HepG2 (cell line): Measurements from ENCODE around the gene WNK2. TPM values are rescaled to one million over a fixed set of nuclear protein-coding genes. Genes with fewer than 3 reads are reported as not detected.

ENCODE experiments used
- ATAC-seq: fragments of 200-7000 bp; cut with Tn5 transposase; 3 replicates; pipeline ENCODE4 v1.9.1; 2020; ENCODE audit warnings: mild to moderate bottlenecking, moderate library complexity
- BruUV-seq: library from RNA; stranded (reverse); fragments of 400-500 nt; replicated peaks from 2 replicates; lab custom pipeline; 2021; lab: Mats Ljungman, UMichigan
- CTCF ChIA-PET: fragments of 300-600 bp; formaldehyde crosslinking; extraction: SDS; loops from one replicate; lab custom pipeline; 2021; ENCODE audit warnings: low total read pairs, inconsistent platforms, low intra/inter-chr PET ratio; lab: Yijun Ruan, JAX
- POLR2A ChIA-PET: fragments of 350-600 bp; sonication (Branson Sonifier 250); formaldehyde crosslinking; loops from one replicate; lab custom pipeline; 2020; ENCODE audit warnings: antibody characterized with exemption, inconsistent platforms; lab: Yijun Ruan, JAX
- DNase-seq: peaks from one replicate; pipeline ENCODE4 v3.0.0-alpha.2; 2015; ENCODE audit warnings: low spot score
- FAIRE-seq: peaks from 3 replicates; lab custom pipeline; 2011; peaks lifted over from hg19 to GRCh38; lab: Jason Lieb, UNC
- H2AFZ ChIP-seq: one replicate; pipeline ENCODE4 v1.6.1; 2011; ENCODE audit warnings: low read length, inconsistent platforms
- H3K27ac ChIP-seq: fragments of 300-600 bp; 3 replicates; pipeline ENCODE4 v1.8.0; 2011; ENCODE audit warnings: mixed run types, mild to moderate bottlenecking, mixed read lengths, low read length, inconsistent platforms; ENCODE audit not compliant: insufficient read depth; ENCODE audit errors: extremely low read length
- H3K27me3 ChIP-seq, 2 experiments: fragments of 200-600 bp in 1 of 2; 2 replicates in 1 of 2; 3 replicates in 1 of 2; pipeline versions ENCODE4 v1.6.0 to v1.8.0; 2011; ENCODE audit warnings: low read length in 2 of 2, mild to moderate bottlenecking in 2 of 2, moderate library complexity in 2 of 2, inconsistent platforms in 1 of 2; ENCODE audit not compliant: insufficient read depth in 2 of 2, control insufficient read depth in 1 of 2
- H3K36me3 ChIP-seq, 2 experiments: fragments of 200-600 bp in 1 of 2; replicated peaks in 1 of 2; 2 replicates in 1 of 2; 3 replicates in 1 of 2; pipeline versions ENCODE4 v1.5.1 to v1.8.0; 2011; ENCODE audit warnings: low read length in 2 of 2, inconsistent platforms in 1 of 2; ENCODE audit not compliant: insufficient read depth in 2 of 2, control insufficient read depth in 1 of 2
- H3K4me1 ChIP-seq: 2 replicates; pipeline ENCODE4 v1.5.1; 2012; ENCODE audit warnings: low read length, inconsistent platforms; ENCODE audit not compliant: insufficient read depth
- H3K4me2 ChIP-seq: 2 replicates; pipeline ENCODE4 v1.6.0; 2011; ENCODE audit warnings: low read depth, low read length, inconsistent platforms
- H3K4me3 ChIP-seq, 3 experiments: fragments of 200-600 bp in 1 of 3; sonication (generic), shearing (Covaris generic) in 1 of 3; replicated peaks in 1 of 3; 2 replicates each; pipeline ENCODE4 v1.5.1; 2011 to 2016; ENCODE audit warnings: low read length in 3 of 3, inconsistent platforms in 2 of 3, low read depth in 2 of 3, mild to moderate bottlenecking in 2 of 3, control low read depth in 1 of 3, mixed read lengths in 1 of 3; ENCODE audit not compliant: insufficient read depth in 1 of 3
- H3K79me2 ChIP-seq: one replicate; pipeline ENCODE4 v1.6.1; 2011; ENCODE audit warnings: low read length, inconsistent platforms; ENCODE audit not compliant: insufficient read depth
- H3K9ac ChIP-seq: 2 replicates; pipeline ENCODE4 v1.6.0; 2011; ENCODE audit warnings: mild to moderate bottlenecking, low read depth, low read length, inconsistent platforms; ENCODE audit not compliant: insufficient read depth
- H3K9me3 ChIP-seq: 2 replicates; pipeline ENCODE4 v1.5.1; 2012; ENCODE audit warnings: mild to moderate bottlenecking, low read length
- H4K20me1 ChIP-seq: 2 replicates; pipeline ENCODE4 v1.6.0; 2011; ENCODE audit warnings: inconsistent platforms, mild to moderate bottlenecking, low read length, moderate library complexity; ENCODE audit not compliant: insufficient read depth
- CTCF ChIP-seq: sonication (generic); formaldehyde crosslinking; IDR thresholded peaks from 2 replicates; pipeline ENCODE4 v1.5.0; 2020; ENCODE audit warnings: mild to moderate bottlenecking, missing genetic modification reagents, moderate library complexity
- FOXO4 ChIP-seq: sonication (generic); formaldehyde crosslinking; conservative IDR thresholded peaks from 2 replicates; pipeline ENCODE4 v1.8.1; 2023; ENCODE audit warnings: missing genetic modification reagents
- KDM2A ChIP-seq: sonication (generic); formaldehyde crosslinking; IDR thresholded peaks from 2 replicates; pipeline ENCODE4 v1.4.0; 2020; ENCODE audit warnings: low read depth, missing genetic modification reagents, borderline replicate concordance
- MNT ChIP-seq: fragments of 450-650 bp; IDR thresholded peaks from 2 replicates; pipeline ENCODE4 v1.6.1; 2016
- MTA3 ChIP-seq: sonication (generic); formaldehyde crosslinking; IDR thresholded peaks from 2 replicates; pipeline ENCODE4 v1.4.0; 2020; ENCODE audit warnings: missing genetic modification reagents
- NPAS2 ChIP-seq: sonication (generic); formaldehyde crosslinking; IDR thresholded peaks from 2 replicates; pipeline ENCODE4 v1.8.0; 2022; ENCODE audit warnings: mild to moderate bottlenecking, missing genetic modification reagents, borderline replicate concordance
- NR2F6 ChIP-seq, 2 experiments: IDR thresholded peaks; 2 replicates each; pipeline ENCODE4 v1.6.1; 2016; ENCODE audit warnings: antibody characterized with exemption in 1 of 2, mild to moderate bottlenecking in 1 of 2
- RAD21 ChIP-seq: fragments of 450-650 bp; formaldehyde crosslinking; IDR thresholded peaks from 2 replicates; pipeline ENCODE4 v1.5.0; 2020; ENCODE audit warnings: mild to moderate bottlenecking
- STAG1 ChIP-seq: sonication (generic); formaldehyde crosslinking; IDR thresholded peaks from 2 replicates; pipeline ENCODE4 v1.4.0; 2020; ENCODE audit warnings: missing genetic modification reagents
- TCF7 ChIP-seq: sonication (generic); IDR thresholded peaks from 2 replicates; pipeline ENCODE4 v1.6.1; 2016; ENCODE audit warnings: antibody characterized with exemption, low read depth
- ZBTB38 ChIP-seq: sonication (generic); formaldehyde crosslinking; IDR thresholded peaks from 2 replicates; pipeline ENCODE4 v1.5.1; 2020; ENCODE audit warnings: mild to moderate bottlenecking, missing genetic modification reagents
- ZFAT ChIP-seq: sonication (generic); formaldehyde crosslinking; conservative IDR thresholded peaks from 2 replicates; pipeline ENCODE4 v1.8.1; 2023; ENCODE audit warnings: missing genetic modification reagents, inconsistent platforms
- ZNF563 ChIP-seq: sonication (generic); formaldehyde crosslinking; IDR thresholded peaks from 2 replicates; pipeline ENCODE4 v1.8.0; 2022; ENCODE audit warnings: mild to moderate bottlenecking, moderate library complexity, missing genetic modification reagents
- ZNF703 ChIP-seq: sonication (generic); formaldehyde crosslinking; IDR thresholded peaks from 2 replicates; pipeline ENCODE4 v1.5.1; 2020; ENCODE audit warnings: missing genetic modification reagents, mild to moderate bottlenecking, moderate library complexity, borderline replicate concordance
- WGBS: methylation state at CpG from one replicate; pipeline ENCODE4 v1.1.6; 2017; ENCODE audit warnings: low lambda C conversion rate; 5-methylcytosine and 5-hydroxymethylcytosine counted together
- in situ Hi-C: cut with HindIII; loops from 2 replicates; pipeline ENCODE4 v1.10.0; 2017; ENCODE audit warnings: low pct_unique_long_range_greater_than_20kb; ENCODE audit not compliant: extremely low pct_ligation_motif_present
- intact Hi-C: fragments of 100-400 bp; cut with micrococcal nuclease; formaldehyde crosslinking; loops from one replicate; pipeline ENCODE4 v1.10.0; 2022; ENCODE audit not compliant: unreplicated experiment
- polyA plus RNA-seq, 8 experiments: library from polyadenylated mRNA; depleted of rRNA in 3 of 8; stranded (reverse) in 7 of 8; unstranded in 1 of 8; fragments of >200 nt; fragmentation: Illumina TruSeq in 4 of 8; extraction: Trizol in 4 of 8; gene quantifications; 2 replicates each; pipeline versions ENCODE4 v1.2.1 to v1.2.3, GENCODE V29; 2011 to 2016; ENCODE audit warnings: low read depth in 4 of 8, missing spikeins in 1 of 8, mixed read lengths in 1 of 8; ENCODE audit not compliant: insufficient read depth in 1 of 8
- total RNA-seq, 5 experiments: library from RNA; depleted of rRNA; stranded (reverse); fragments of >200 nt; fragmentation: Illumina TruSeq; extraction: Trizol; gene quantifications; 2 replicates each; pipeline ENCODE4 v1.2.3, GENCODE V29; 2016; ENCODE audit warnings: low read depth in 1 of 5

WNK2 gene
- total and polyA plus RNA-seq, 2 of the 13 experiments (the other 11 are each of a cell fraction or from before 2014, with no cell fraction given), result 10.5 to 12.0 TPM

GRCh38 chr9:93154293-93154903, 29.5 kb upstream of the WNK2 start:
- POLR2A ChIA-PET, result interaction anchor here (0.9 to 2.0 kb wide), 4 partner anchors 21 to 145 kb away, joined by 4 to 11 read pairs (median 4); partner anchors contain the start of gene NINJ1
- DNase-seq, result peak; percentile 58
- TF ChIP-seq KDM2A, result 0 out of 2 replicates have a peak, but pooled peaks have one; percentile 41
- TF ChIP-seq CTCF (CRISPR knock-in tag), result peak; percentile 89
- TF ChIP-seq NR2F6 (IDR thresholded peaks at IDR 0.05), result no peak
- TF ChIP-seq NR2F6 (CRISPR knock-in tag; IDR thresholded peaks at IDR 0.05), result peak; percentile 46; the same call in 1 of the 2 replicates
- TF ChIP-seq TCF7, result no peak
- TF ChIP-seq MNT, result no peak
- no peak for TF ChIP-seq ZNF703 (CRISPR knock-in tag)
- 0 out of 2 replicates have a peak, but pooled peaks have one; percentile 17 for TF ChIP-seq ZBTB38 (CRISPR knock-in tag)
- no peak for TF ChIP-seq ZFAT (CRISPR knock-in tag)
- TF ChIP-seq NPAS2 (CRISPR knock-in tag), result no peak
- TF ChIP-seq RAD21, result peak; percentile 33; the same call in 1 of the 2 replicates
- TF ChIP-seq FOXO4, result no peak
- peak; percentile 78 for TF ChIP-seq STAG1
- 0 out of 2 replicates have a peak, but pooled peaks have one; percentile 20 for TF ChIP-seq ZNF563 (CRISPR knock-in tag)
- TF ChIP-seq MTA3, result no peak

More at GRCh38 chr9:93154293-93154903, 29.5 kb upstream of the WNK2 start:
- Histone ChIP-seq H3K27me3 (peaks cover 0 to 2% of the 10 kb centered on the region in 2 experiments; a peak in 2 of 5 replicates), H3K4me3 (no peak overlapping the region; a peak in 1 of 6 replicates), H3K4me1 (peaks cover 38% of the 10 kb centered on the region), H3K9ac (no peak overlapping the region), H2AFZ (no peak overlapping the region), H3K36me3 (no peaks in the 10 kb centered on the region), H3K79me2 (no peaks in the 10 kb centered on the region), H3K9me3 (no peaks in the 10 kb centered on the region), H3K4me2 (peak overlapping the region; percentile 30; the same call in 1 of the 2 replicates), H3K27ac (no peak overlapping the region), H4K20me1 (no peaks in the 10 kb centered on the region)
- in situ Hi-C loops, result loop anchor here (25.0 kb wide), 1 partner anchor 283 kb away; no protein-coding TSS in a partner anchor
- FAIRE-seq (no peak), ATAC-seq (peak; percentile 71)
- CTCF ChIA-PET, result interaction anchor here (0.6 kb wide), 1 partner anchor 148 kb away, joined by 3 read pairs; no protein-coding TSS in a partner anchor
- WGBS, result 51% methylated on average over 8 of the region's 14 CpGs
- no TSS peak for BruUV-seq
- intact Hi-C loops, result loop anchor here (10.0 kb wide), 1 partner anchor 270 kb away; no protein-coding TSS in a partner anchor
